GM18861 (cell line): ENCODE data around the gene ZNF488.

Source experiments
- ATAC-seq: cut with Tn5 transposase; IDR thresholded peaks from one replicate; pipeline ENCODE4 v1.9.1; 2021; ENCODE audit not compliant: unreplicated experiment

Gene ZNF488

GRCh38 chr10:47350671-47351640 lies 33.1 kb downstream of the ZNF488 start:
- ATAC-seq: no peak

- no peak for ATAC-seq
Observed at GRCh38 chr10:47349941-47350371, 34.1 kb downstream of the ZNF488 start.

GRCh38 chr10:47349516-47349915 lies 34.6 kb downstream of the ZNF488 start:
- no peak for ATAC-seq

GRCh38 chr10:47348661-47349470 lies 35.2 kb downstream of the ZNF488 start:
- ATAC-seq: no peak

GRCh38 chr10:47348138-47348651 lies 35.9 kb downstream of the ZNF488 start, which contains the start of gene RBP3:
Gene RBP3, plus strand, starts transcription at chr10:47348363. Its CDS starts 122 bp downstream, at chr10:47348485.
- ATAC-seq: no peak

- ATAC-seq: no peak
Observed at GRCh38 chr10:47347303-47347675, 36.8 kb downstream of the ZNF488 start.

GRCh38 chr10:47346581-47347302 lies 37.4 kb downstream of the ZNF488 start:
- no peak for ATAC-seq

- no peak for ATAC-seq
Observed at GRCh38 chr10:47344996-47345870, 38.9 kb downstream of the ZNF488 start.

GRCh38 chr10:47340608-47341170 lies 43.4 kb downstream of the ZNF488 start:
- no peak for ATAC-seq

GRCh38 chr10:47339759-47340607 lies 44.1 kb downstream of the ZNF488 start:
- ATAC-seq: no peak

- no peak for ATAC-seq
Observed at GRCh38 chr10:47339186-47339735, 44.8 kb downstream of the ZNF488 start.

GRCh38 chr10:47337310-47337709 lies 46.8 kb downstream of the ZNF488 start:
- ATAC-seq: no peak

- ATAC-seq: no peak
Observed at GRCh38 chr10:47336387-47337134, 47.5 kb downstream of the ZNF488 start.

- no peak for ATAC-seq
Observed at GRCh38 chr10:47335906-47336305, 48.2 kb downstream of the ZNF488 start.

- ATAC-seq: no peak
Observed at GRCh38 chr10:47334466-47335295, 49.4 kb downstream of the ZNF488 start.

- ATAC-seq: no peak
Observed at GRCh38 chr10:47333532-47333931, 50.6 kb downstream of the ZNF488 start.

- ATAC-seq: no peak
Observed at GRCh38 chr10:47332946-47333345, 51.1 kb downstream of the ZNF488 start.
